Naive B cell (primary cell): ENCODE measurements around the gene REEP1. TPM values are rescaled to one million over a fixed set of nuclear protein-coding genes. Genes with fewer than 3 reads are reported as not detected.

ENCODE experiments used
- ATAC-seq, 2 donors: fragments of 150-1000 bp; cut with Tn5 transposase; 2 replicates each; pipeline ENCODE4 v1.10.0; 2021; ENCODE audit warnings: low read depth in 2 of 2, mild to moderate bottlenecking in 2 of 2, moderate library complexity in 2 of 2
- DNase-seq: peaks from one replicate; pipeline ENCODE4 v3.0.0; 2022
- H3K27ac Mint-ChIP-seq, 6 donors: one replicate each; pipeline ENCODE4 v1.8.0; 2020 to 2022; ENCODE audit warnings: mild to moderate bottlenecking in 6 of 6, mixed read lengths in 6 of 6, moderate library complexity in 5 of 6, inconsistent platforms in 2 of 6
- H3K27me3 Mint-ChIP-seq, 3 donors: one replicate each; pipeline ENCODE4 v1.8.0; 2021 to 2022; ENCODE audit warnings: mixed read lengths in 3 of 3, mild to moderate bottlenecking in 1 of 3
- H3K36me3 Mint-ChIP-seq, 2 donors: one replicate each; pipeline ENCODE4 v1.8.0; 2020 to 2022; ENCODE audit warnings: mixed read lengths in 2 of 2, inconsistent platforms in 1 of 2, mild to moderate bottlenecking in 1 of 2
- H3K4me1 Mint-ChIP-seq, 3 donors: one replicate each; pipeline ENCODE4 v1.8.0; 2020 to 2022; ENCODE audit warnings: mixed read lengths in 3 of 3, inconsistent platforms in 1 of 3, mild to moderate bottlenecking in 1 of 3, moderate library complexity in 1 of 3
- H3K4me3 Mint-ChIP-seq, 8 donors: one replicate each; pipeline ENCODE4 v1.8.0; 2020 to 2022; ENCODE audit warnings: mild to moderate bottlenecking in 8 of 8, mixed read lengths in 8 of 8, moderate library complexity in 8 of 8, inconsistent platforms in 2 of 8
- H3K9me3 Mint-ChIP-seq, 7 donors: one replicate each; pipeline ENCODE4 v1.8.0; 2020 to 2022; ENCODE audit warnings: mixed read lengths in 7 of 7, mild to moderate bottlenecking in 5 of 7, inconsistent platforms in 2 of 7, moderate library complexity in 1 of 7
- polyA plus RNA-seq, 6 donors: library from polyadenylated mRNA; unstranded; fragments of 300-500 nt; fragmentation: Illumina TruSeq; gene quantifications; one replicate each; pipeline ENCODE4 v1.2.3, GENCODE V29; 2021; ENCODE audit warnings: low read depth in 6 of 6

The REEP1 gene
- polyA plus RNA-seq, 6 donors from 2014 or later, result 0.11 TPM; not detected in 5

GRCh38 chr2:86297382-86298147 is 39.9 kb downstream of the REEP1 start:
- peak; percentile 14 for DNase-seq
- H3K27me3 Mint-ChIP-seq, result peaks cover 39 to 54% (median 42%) of the 10 kb centered on the region in 3 donors

DNA sequence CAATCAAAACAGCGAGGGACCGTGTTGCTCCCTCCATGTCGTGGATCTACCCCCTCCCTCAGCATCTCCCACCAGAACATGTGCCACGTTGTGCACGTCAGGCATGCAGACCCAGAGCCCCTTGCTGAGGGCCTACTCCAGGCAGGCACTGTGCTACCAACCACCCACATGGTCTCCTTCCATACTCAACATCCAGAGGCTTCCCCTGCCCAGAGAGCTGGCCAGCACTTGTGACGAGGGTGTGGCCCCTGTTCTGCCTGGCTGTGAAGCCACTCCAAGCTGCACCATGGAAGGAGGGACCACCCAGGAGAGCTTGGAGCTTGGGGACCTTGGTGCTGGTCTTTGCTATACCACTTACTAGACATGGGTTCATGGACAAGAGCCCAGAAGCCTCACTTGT is 40.5 kb downstream of the REEP1 start:
- H3K4me3 Mint-ChIP-seq, result no peak overlapping the region
- no peaks in the 10 kb centered on the region for H3K36me3 Mint-ChIP-seq
- H3K27me3 Mint-ChIP-seq, result peaks cover 36 to 57% (median 41%) of the 10 kb centered on the region in 3 donors
- no peaks in the 10 kb centered on the region for H3K4me1 Mint-ChIP-seq
- H3K27ac Mint-ChIP-seq, result no peak overlapping the region
- no peaks in the 10 kb centered on the region for H3K9me3 Mint-ChIP-seq
- DNase-seq (no peak), ATAC-seq (no peak)

More at GRCh38 chr2:86297382-86298147, 39.9 kb downstream of the REEP1 start:
- no peaks in the 10 kb centered on the region for H3K36me3 Mint-ChIP-seq
- peak overlapping the region in 1 of 6 donors; percentile 10 for H3K27ac Mint-ChIP-seq
- H3K4me3 Mint-ChIP-seq, result no peak overlapping the region
- ATAC-seq, result peak; percentile 35 to 57
- no peaks in the 10 kb centered on the region for H3K9me3 Mint-ChIP-seq
- no peaks in the 10 kb centered on the region for H3K4me1 Mint-ChIP-seq

- H3K36me3 Mint-ChIP-seq, result no peaks in the 10 kb centered on the region
- ATAC-seq (no peak), DNase-seq (no peak)
- peaks cover 31 to 58% (median 45%) of the 10 kb centered on the region in 3 donors for H3K27me3 Mint-ChIP-seq
- H3K4me3 Mint-ChIP-seq, result no peak overlapping the region
- peak overlapping the region in 1 of 6 donors; percentile 32 for H3K27ac Mint-ChIP-seq
- no peaks in the 10 kb centered on the region for H3K4me1 Mint-ChIP-seq
- no peaks in the 10 kb centered on the region for H3K9me3 Mint-ChIP-seq
These were observed 42.4 kb downstream of the REEP1 start for GRCh38 chr2:86295066-86295465.

DNA sequence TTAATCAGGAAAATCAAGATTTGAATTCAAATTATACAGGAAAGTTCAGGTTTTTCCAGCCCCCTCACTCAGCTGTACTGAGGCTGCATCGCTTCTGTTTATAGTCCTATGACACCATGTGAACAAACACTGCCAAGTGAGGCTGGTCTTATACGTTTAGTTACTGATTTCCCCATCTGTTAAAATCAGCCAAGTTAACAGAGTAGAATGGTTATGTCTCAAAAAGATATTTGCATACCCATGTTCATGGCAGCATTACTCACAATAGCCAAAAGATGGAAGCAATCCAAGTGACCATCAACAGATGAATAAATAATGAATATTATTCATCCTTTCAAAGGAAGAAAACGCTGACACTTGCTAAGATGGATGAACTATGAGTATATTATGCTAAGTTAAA is 43.8 kb downstream of the REEP1 start:
- DNase-seq (no peak), ATAC-seq (no peak)
- Mint-ChIP-seq H3K27me3 (peaks cover 28 to 54% (median 49%) of the 10 kb centered on the region in 3 donors), H3K27ac (no peak overlapping the region), H3K4me3 (no peak overlapping the region), H3K36me3 (no peaks in the 10 kb centered on the region), H3K4me1 (no peaks in the 10 kb centered on the region), H3K9me3 (no peaks in the 10 kb centered on the region)

- no peaks in the 10 kb centered on the region for H3K9me3 Mint-ChIP-seq
- H3K36me3 Mint-ChIP-seq, result no peaks in the 10 kb centered on the region
- H3K4me3 Mint-ChIP-seq, result no peak overlapping the region
- no peak for DNase-seq
- H3K4me1 Mint-ChIP-seq, result no peaks in the 10 kb centered on the region
- no peak overlapping the region for H3K27ac Mint-ChIP-seq
- peaks cover 29 to 49% (median 45%) of the 10 kb centered on the region in 3 donors for H3K27me3 Mint-ChIP-seq
- no peak for ATAC-seq
These were observed 44.6 kb downstream of the REEP1 start for GRCh38 chr2:86292571-86293515.

GRCh38 chr2:86291328-86291662 is 46.1 kb downstream of the REEP1 start:
- Mint-ChIP-seq H3K4me1 (no peaks in the 10 kb centered on the region), H3K36me3 (no peaks in the 10 kb centered on the region), H3K9me3 (no peaks in the 10 kb centered on the region), H3K27ac (no peak overlapping the region), H3K4me3 (no peak overlapping the region), H3K27me3 (peaks cover 28 to 38% (median 38%) of the 10 kb centered on the region in 3 donors)
- ATAC-seq (no peak), DNase-seq (no peak)

- no peak for ATAC-seq
- no peaks in the 10 kb centered on the region for H3K9me3 Mint-ChIP-seq
- DNase-seq, result no peak
- H3K36me3 Mint-ChIP-seq, result no peaks in the 10 kb centered on the region
- no peak overlapping the region for H3K4me3 Mint-ChIP-seq
- peaks cover 28 to 43% (median 43%) of the 10 kb centered on the region in 3 donors for H3K27me3 Mint-ChIP-seq
- no peak overlapping the region for H3K27ac Mint-ChIP-seq
- H3K4me1 Mint-ChIP-seq, result no peaks in the 10 kb centered on the region
These were observed 46.7 kb downstream of the REEP1 start for GRCh38 chr2:86290596-86291327.

DNA sequence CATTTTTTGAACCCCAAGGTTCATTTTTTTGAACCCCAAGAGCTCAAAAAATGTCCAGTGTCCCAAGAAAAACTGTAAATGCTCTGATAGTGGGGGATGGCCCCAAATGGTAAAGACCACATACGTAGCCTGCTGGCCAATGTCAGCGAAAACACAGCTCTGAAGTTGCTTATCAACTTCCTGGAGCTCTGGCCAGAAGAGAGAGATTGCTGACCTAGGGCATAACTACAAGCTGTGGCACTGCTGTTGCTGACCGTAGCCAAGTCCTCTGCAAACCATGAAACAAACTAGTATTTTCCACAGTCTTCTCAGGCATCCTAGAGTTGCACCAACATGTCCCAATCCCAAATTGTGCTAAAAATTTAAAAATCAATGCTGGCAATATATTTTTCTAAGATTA is 50.9 kb downstream of the REEP1 start:
- DNase-seq (no peak), ATAC-seq (no peak)
- Mint-ChIP-seq H3K36me3 (no peaks in the 10 kb centered on the region), H3K27ac (no peak overlapping the region), H3K9me3 (no peaks in the 10 kb centered on the region), H3K4me3 (no peak overlapping the region), H3K4me1 (no peaks in the 10 kb centered on the region), H3K27me3 (peaks cover 33 to 43% (median 41%) of the 10 kb centered on the region in 3 donors)

- Mint-ChIP-seq H3K4me3 (no peak overlapping the region), H3K4me1 (no peaks in the 10 kb centered on the region), H3K36me3 (no peaks in the 10 kb centered on the region), H3K27me3 (peaks cover 28 to 41% (median 36%) of the 10 kb centered on the region in 3 donors), H3K27ac (no peak overlapping the region), H3K9me3 (no peaks in the 10 kb centered on the region)
- no peak for DNase-seq
- ATAC-seq, result no peak
These were observed 51.4 kb downstream of the REEP1 start for GRCh38 chr2:86285981-86286380.

DNA sequence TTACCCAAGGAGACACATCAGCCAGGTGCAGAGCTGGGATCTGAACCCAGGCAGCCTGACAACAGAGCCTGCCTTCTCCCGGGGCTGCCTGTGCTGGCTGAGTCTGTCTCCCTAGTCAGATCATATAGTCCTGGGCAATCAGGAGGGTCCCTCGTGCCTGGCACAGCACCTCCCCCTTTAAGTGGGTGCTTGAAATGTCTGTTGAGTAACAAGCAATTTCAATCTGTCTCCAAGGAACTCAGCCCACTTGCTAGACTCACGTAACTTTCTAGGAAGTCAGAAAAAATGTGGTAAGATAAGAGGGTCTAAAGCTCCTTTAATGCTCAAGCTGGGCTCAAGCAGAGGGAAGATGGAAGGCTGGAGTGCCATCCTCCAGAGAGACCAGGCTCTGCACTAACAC is 51.9 kb downstream of the REEP1 start:
- no peak for DNase-seq
- Mint-ChIP-seq H3K36me3 (no peaks in the 10 kb centered on the region), H3K4me3 (no peak overlapping the region), H3K27ac (no peak overlapping the region), H3K9me3 (no peaks in the 10 kb centered on the region), H3K27me3 (peaks cover 28 to 41% (median 34%) of the 10 kb centered on the region in 3 donors), H3K4me1 (no peaks in the 10 kb centered on the region)
- ATAC-seq, result no peak

- Mint-ChIP-seq H3K36me3 (no peaks in the 10 kb centered on the region), H3K4me1 (no peaks in the 10 kb centered on the region), H3K9me3 (no peaks in the 10 kb centered on the region), H3K4me3 (no peak overlapping the region), H3K27me3 (peaks cover 31 to 38% (median 32%) of the 10 kb centered on the region in 3 donors), H3K27ac (peak overlapping the region in 1 of 6 donors; percentile 18)
- no peak for DNase-seq
- no peak for ATAC-seq
These were observed 52.4 kb downstream of the REEP1 start for GRCh38 chr2:86284987-86285386.

DNA sequence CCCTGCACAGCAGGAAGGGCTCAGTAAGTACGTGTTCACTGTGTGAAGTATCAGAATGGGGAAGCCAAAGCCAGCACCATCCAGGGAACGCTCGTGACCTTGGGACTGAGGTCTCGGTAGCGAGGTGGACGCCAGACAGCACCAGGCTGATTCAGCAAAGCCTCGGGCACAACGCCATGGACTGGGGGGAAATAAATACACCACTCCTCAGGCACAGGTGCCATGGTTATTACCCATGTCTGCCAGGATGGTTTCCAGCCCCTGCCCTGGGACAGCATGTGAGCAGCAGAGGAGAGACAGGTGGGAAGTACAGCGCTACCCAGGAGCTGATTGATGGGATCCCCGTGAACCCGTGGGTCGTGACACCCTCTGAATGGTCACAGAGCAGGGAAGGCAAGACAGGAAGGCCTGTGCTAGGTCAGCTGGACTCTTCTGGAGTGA is 53.0 kb downstream of the REEP1 start:
- H3K4me1 Mint-ChIP-seq, result no peaks in the 10 kb centered on the region
- H3K9me3 Mint-ChIP-seq, result no peaks in the 10 kb centered on the region
- no peak for ATAC-seq
- peaks cover 28 to 35% (median 32%) of the 10 kb centered on the region in 3 donors for H3K27me3 Mint-ChIP-seq
- no peak for DNase-seq
- H3K4me3 Mint-ChIP-seq, result peak overlapping the region in 1 of 8 donors; percentile 42
- H3K27ac Mint-ChIP-seq, result no peak overlapping the region
- H3K36me3 Mint-ChIP-seq, result no peaks in the 10 kb centered on the region

- peaks cover 36 to 43% (median 36%) of the 10 kb centered on the region in 3 donors for H3K27me3 Mint-ChIP-seq
- no peaks in the 10 kb centered on the region for H3K36me3 Mint-ChIP-seq
- no peaks in the 10 kb centered on the region for H3K4me1 Mint-ChIP-seq
- no peaks in the 10 kb centered on the region for H3K9me3 Mint-ChIP-seq
- H3K27ac Mint-ChIP-seq, result no peak overlapping the region
- ATAC-seq (no peak), DNase-seq (no peak)
- no peak overlapping the region for H3K4me3 Mint-ChIP-seq
These were observed 53.9 kb downstream of the REEP1 start for GRCh38 chr2:86283411-86284030.
